ENCODE measurements around the gene UPF1. TPM values are rescaled to one million over a fixed set of nuclear protein-coding genes. Genes with fewer than 3 reads are reported as not detected.

The UPF1 gene
- total RNA-seq, 3 donors from 2014 or later (not counting 1 experiment from before 2014, with no cell fraction given) = 123 to 140 (median 138) TPM

DNA sequence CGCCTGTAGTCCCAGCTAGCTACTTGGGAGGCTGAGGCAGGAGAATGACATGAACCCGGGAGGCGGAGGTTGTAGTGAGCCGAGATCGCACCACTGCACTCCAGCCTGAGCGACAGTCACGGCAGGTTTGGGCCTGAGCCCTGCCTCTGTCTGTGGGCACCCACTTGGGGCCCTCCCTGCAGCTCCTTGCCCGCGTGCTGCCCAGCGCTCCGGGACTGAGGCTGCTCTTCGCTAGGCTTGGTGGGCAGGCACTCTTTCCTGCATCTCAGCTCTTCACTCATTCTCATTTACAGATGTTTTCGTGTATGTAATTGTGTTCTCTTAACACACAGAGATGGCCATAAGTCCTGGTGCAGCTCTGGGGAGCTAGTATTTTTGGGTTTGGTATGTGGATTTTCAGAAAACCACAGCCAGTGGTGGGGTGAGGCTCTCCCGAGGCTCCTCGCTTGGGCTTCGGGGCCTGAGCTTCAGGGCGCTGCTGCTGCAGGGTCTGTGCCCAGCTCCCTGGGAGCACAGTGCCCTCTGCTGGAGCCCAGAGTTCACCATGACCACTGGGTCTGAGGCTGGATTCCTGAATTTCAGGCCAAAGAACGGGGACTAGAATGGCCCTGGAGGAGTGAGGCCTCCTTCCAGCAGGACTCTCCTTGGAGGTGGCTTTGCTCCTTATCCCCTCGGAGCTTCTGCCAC is 15.2 kb downstream of the UPF1 start:
- no peaks in the 10 kb centered on the region for H3K36me3 Mint-ChIP-seq
- DNase-seq (peak; percentile 65 to 83), ATAC-seq (peak; percentile 83 to 88 (median 83))
- H3K27me3 Mint-ChIP-seq (ENCODE audit: low read depth in 2 of 2) = no peaks in the 10 kb centered on the region
- Histone ChIP-seq H3K27me3 (ENCODE audit: control insufficient read depth, insufficient read depth, low read length) (no peaks in the 10 kb centered on the region), H3K4me1 (ENCODE audit: control insufficient read depth, insufficient read depth, low read length) (peaks cover 68% of the 10 kb centered on the region), H3K36me3 (ENCODE audit: control insufficient read depth, insufficient read depth, low read length) (peaks cover 38% of the 10 kb centered on the region), H3K9me3 (ENCODE audit: control insufficient read depth, insufficient read depth, low read length) (no peaks in the 10 kb centered on the region), H3K27ac (ENCODE audit: low read length) (no peak overlapping the region), H3K4me3 (ENCODE audit: low read length) (no peak overlapping the region)
- no peaks in the 10 kb centered on the region for H3K9me3 Mint-ChIP-seq
- peaks cover 58 to 74% of the 10 kb centered on the region in 2 donors for H3K4me1 Mint-ChIP-seq
- peak overlapping the region; percentile 75 to 81 for H3K27ac Mint-ChIP-seq
- TF ChIP-seq, protein P1, sequence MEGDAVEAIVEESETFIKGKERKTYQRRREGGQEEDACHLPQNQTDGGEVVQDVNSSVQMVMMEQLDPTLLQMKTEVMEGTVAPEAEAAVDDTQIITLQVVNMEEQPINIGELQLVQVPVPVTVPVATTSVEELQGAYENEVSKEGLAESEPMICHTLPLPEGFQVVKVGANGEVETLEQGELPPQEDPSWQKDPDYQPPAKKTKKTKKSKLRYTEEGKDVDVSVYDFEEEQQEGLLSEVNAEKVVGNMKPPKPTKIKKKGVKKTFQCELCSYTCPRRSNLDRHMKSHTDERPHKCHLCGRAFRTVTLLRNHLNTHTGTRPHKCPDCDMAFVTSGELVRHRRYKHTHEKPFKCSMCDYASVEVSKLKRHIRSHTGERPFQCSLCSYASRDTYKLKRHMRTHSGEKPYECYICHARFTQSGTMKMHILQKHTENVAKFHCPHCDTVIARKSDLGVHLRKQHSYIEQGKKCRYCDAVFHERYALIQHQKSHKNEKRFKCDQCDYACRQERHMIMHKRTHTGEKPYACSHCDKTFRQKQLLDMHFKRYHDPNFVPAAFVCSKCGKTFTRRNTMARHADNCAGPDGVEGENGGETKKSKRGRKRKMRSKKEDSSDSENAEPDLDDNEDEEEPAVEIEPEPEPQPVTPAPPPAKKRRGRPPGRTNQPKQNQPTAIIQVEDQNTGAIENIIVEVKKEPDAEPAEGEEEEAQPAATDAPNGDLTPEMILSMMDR (IDR thresholded peaks at IDR 0.05) = peak; percentile 79
- WGBS (ENCODE audit: insufficient coverage) = 70% methylated on average over 19 of the region's 19 CpGs
- intact Hi-C loops (cut with micrococcal nuclease) = loop anchor here (1.0 to 5.0 kb wide), 3 partner anchors 252 to 396 kb away; no protein-coding TSS in a partner anchor
- no peak overlapping the region for H3K4me3 Mint-ChIP-seq

DNA sequence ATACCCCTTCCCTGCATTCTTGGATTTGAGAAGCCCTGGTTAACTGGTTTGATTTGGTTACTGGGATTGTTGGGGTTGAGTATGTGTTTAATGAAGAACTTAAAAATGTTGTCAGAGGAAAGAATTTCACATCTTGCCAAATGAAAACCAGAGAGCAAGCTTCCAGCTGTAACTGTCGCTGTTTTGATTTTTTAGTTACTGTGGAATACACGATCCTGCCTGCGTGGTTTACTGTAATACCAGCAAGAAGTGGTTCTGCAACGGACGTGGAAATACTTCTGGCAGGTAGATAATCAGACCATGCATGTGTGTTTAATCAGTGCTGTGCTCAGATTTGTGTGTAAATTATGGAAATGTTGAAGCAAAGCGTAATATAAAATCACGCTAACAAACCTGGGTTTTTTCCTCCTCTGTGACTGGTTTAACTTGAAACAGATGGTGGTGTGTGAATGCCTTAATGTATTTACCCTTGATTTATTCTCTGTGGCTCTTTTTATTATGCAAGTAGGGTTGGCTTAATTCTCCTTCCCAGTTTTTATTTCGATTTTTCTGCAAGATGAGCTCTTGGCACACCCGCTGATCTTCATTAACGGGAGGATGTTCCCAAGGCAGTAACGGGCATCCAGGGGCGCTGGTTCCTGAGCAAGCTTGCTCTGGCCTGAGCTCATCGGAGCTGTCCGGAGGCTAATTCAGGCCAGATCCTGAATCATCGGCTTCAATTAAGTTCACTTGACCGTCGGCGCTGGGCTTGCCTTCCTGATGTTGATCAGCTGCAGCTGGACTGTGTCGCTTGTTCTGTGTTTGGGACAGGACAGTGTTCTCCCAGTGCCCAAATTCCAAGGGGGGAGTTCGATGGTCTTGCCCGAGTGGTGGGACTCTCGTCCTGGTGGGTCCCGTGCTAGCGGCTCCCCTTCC is 16.0 kb downstream of the UPF1 start:
- DNase-seq (no peak), ATAC-seq (no peak)
- WGBS (ENCODE audit: insufficient coverage) = 94% methylated on average over 24 of the region's 24 CpGs
- Histone ChIP-seq H3K36me3 (ENCODE audit: control insufficient read depth, insufficient read depth, low read length) (peaks cover 43% of the 10 kb centered on the region), H3K4me3 (ENCODE audit: low read length) (no peak overlapping the region), H3K4me1 (ENCODE audit: control insufficient read depth, insufficient read depth, low read length) (peaks cover 61% of the 10 kb centered on the region), H3K9me3 (ENCODE audit: control insufficient read depth, insufficient read depth, low read length) (no peaks in the 10 kb centered on the region), H3K27ac (ENCODE audit: low read length) (no peak overlapping the region), H3K27me3 (ENCODE audit: control insufficient read depth, insufficient read depth, low read length) (no peaks in the 10 kb centered on the region)
- intact Hi-C loops (cut with micrococcal nuclease) = loop anchor here (1.0 to 5.0 kb wide), 3 partner anchors 253 to 397 kb away; no protein-coding TSS in a partner anchor
- TF ChIP-seq, protein P1 (IDR thresholded peaks at IDR 0.05) = peak; percentile 39
- Mint-ChIP-seq H3K27ac (peak overlapping the region; percentile 75 to 81), H3K4me1 (peaks cover 54 to 70% of the 10 kb centered on the region in 2 donors), H3K4me3 (no peak overlapping the region), H3K9me3 (no peaks in the 10 kb centered on the region), H3K36me3 (no peaks in the 10 kb centered on the region), H3K27me3 (ENCODE audit: low read depth in 2 of 2) (no peaks in the 10 kb centered on the region)

DNA sequence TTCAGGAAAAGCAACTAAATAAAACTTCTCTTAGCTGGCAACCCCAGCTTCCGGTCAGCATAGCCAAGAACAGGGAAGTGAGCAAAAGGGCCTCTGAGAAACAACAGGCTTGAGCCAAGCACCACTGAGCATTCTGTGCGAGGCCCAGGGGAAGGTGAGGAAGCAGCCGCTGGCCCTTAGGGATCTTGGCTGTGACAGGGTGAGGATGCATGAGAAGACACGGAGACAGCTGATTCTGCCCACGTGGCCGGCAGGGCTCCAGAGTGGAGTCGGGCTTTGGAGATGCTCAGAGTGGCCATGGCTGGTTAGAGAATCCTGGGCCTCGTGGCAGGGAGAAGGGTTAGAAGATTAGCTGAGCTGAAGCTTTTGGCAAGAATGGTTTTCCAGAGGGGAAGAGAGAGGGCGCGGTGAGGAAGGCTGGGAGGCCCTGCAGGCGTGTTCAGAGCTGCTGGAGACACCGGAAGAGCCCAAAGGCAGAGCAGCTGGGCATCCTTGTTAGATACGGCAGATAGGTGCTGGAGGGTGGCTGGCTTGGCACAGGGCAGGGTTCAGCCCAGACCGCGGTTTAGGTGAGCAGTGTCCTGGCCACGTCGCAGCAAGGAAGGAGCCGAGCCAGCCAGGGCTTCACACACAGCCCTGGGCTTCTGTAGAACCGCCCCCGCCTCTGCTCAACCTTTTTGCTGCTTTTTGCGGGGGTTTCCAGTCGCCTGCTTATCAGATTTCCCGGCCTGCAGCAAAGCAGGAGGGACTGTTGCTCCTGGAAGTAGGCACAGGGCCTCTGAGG is 17.3 kb downstream of the UPF1 start:
- Mint-ChIP-seq H3K27me3 (ENCODE audit: low read depth in 2 of 2) (no peaks in the 10 kb centered on the region), H3K27ac (peak overlapping the region; percentile 70 to 83), H3K36me3 (no peaks in the 10 kb centered on the region), H3K9me3 (no peaks in the 10 kb centered on the region), H3K4me3 (no peak overlapping the region), H3K4me1 (peaks cover 41 to 57% of the 10 kb centered on the region in 2 donors)
- H3K27ac ChIP-seq (ENCODE audit: low read length) = no peak overlapping the region
- no peaks in the 10 kb centered on the region for H3K9me3 ChIP-seq (ENCODE audit: control insufficient read depth, insufficient read depth, low read length)
- ATAC-seq (no peak), DNase-seq (no peak)
- H3K36me3 ChIP-seq (ENCODE audit: control insufficient read depth, insufficient read depth, low read length) = peaks cover 56% of the 10 kb centered on the region
- WGBS (ENCODE audit: insufficient coverage) = 76% methylated on average over 23 of the region's 23 CpGs
- peaks cover 49% of the 10 kb centered on the region for H3K4me1 ChIP-seq (ENCODE audit: control insufficient read depth, insufficient read depth, low read length)
- no peak overlapping the region for H3K4me3 ChIP-seq (ENCODE audit: low read length)
- TF ChIP-seq, protein P1 (IDR thresholded peaks at IDR 0.05) = no peak
- no peaks in the 10 kb centered on the region for H3K27me3 ChIP-seq (ENCODE audit: control insufficient read depth, insufficient read depth, low read length)
- intact Hi-C loops (cut with micrococcal nuclease) = loop anchor here (5.0 kb wide), 1 partner anchor 382 kb away; no protein-coding TSS in a partner anchor
